ENCODE results near the gene SEMA5A. TPM values are rescaled to one million over a fixed set of nuclear protein-coding genes. Genes with fewer than 3 reads are reported as not detected.

The SEMA5A gene
- total RNA-seq, 1 donor from 2014 or later = 13.8 TPM

DNA sequence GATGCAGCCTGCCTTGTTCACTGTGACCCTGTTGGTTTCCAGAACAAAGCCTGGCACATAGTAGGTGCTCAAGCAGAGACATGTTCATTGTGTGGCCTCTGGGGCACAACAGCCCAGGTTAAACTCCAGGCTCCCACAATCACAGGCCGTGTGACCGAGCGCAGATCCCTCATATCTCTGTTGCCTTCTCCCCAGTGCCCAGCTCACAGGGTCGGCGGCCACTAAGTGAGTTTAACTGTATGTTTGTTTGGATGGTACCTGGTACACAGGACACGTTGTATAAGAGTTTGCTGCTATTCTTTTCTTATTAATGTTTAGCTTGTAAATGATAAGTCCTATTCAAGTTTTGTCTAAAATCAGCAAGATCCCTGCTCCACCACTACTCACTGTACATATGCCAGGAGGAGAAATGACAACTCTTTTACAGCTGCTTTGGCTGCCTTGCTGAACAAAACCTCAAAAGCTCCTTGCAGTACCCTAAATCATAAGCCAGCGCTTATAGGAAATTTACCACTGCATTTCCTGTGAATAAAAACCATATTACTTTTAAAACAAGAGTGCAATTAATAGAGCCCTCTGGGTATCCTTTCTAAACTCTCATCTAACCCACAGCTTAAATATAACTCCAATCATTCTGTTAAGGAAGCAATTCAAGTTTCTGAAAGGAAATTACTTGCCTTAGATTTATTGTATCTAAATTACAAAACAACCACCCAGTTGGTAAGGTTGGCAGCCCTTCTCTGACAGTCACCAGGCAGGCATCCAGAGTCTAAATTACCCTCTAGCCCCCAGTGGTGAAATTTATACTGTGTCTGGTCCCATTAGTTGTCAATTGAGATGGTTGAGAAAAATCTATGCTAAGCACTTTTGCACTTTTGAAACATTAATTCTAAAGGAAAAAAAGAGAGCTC, 379.4 kb downstream of the SEMA5A start:
- DNase-seq (ENCODE audit: low read depth) (no peak), FAIRE-seq (no peak)
- no peaks in the 10 kb centered on the region for H3K27me3 Mint-ChIP-seq (ENCODE audit: low read depth, unreplicated experiment)
- no peaks in the 10 kb centered on the region for H3K36me3 ChIP-seq (ENCODE audit: insufficient read depth, low read length)
- no peak overlapping the region for H2AFZ ChIP-seq (ENCODE audit: low read depth, low read length)
- no peaks in the 10 kb centered on the region for H3K36me3 Mint-ChIP-seq (ENCODE audit: low read depth, unreplicated experiment)
- TF ChIP-seq EZH2 (IDR thresholded peaks at IDR 0.05; ENCODE audit: insufficient read depth, low read length) = no peak
- TF ChIP-seq, protein P1, sequence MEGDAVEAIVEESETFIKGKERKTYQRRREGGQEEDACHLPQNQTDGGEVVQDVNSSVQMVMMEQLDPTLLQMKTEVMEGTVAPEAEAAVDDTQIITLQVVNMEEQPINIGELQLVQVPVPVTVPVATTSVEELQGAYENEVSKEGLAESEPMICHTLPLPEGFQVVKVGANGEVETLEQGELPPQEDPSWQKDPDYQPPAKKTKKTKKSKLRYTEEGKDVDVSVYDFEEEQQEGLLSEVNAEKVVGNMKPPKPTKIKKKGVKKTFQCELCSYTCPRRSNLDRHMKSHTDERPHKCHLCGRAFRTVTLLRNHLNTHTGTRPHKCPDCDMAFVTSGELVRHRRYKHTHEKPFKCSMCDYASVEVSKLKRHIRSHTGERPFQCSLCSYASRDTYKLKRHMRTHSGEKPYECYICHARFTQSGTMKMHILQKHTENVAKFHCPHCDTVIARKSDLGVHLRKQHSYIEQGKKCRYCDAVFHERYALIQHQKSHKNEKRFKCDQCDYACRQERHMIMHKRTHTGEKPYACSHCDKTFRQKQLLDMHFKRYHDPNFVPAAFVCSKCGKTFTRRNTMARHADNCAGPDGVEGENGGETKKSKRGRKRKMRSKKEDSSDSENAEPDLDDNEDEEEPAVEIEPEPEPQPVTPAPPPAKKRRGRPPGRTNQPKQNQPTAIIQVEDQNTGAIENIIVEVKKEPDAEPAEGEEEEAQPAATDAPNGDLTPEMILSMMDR (IDR thresholded peaks at IDR 0.05; ENCODE audit: insufficient read depth, low read depth, low read length) = no peak
- no peak overlapping the region for H3K27ac Mint-ChIP-seq (ENCODE audit: unreplicated experiment)
- H3K9me3 Mint-ChIP-seq (ENCODE audit: unreplicated experiment) = no peaks in the 10 kb centered on the region
- no peaks in the 10 kb centered on the region for H3K4me1 Mint-ChIP-seq (ENCODE audit: low read depth, unreplicated experiment)
- H3K4me3 Mint-ChIP-seq (ENCODE audit: unreplicated experiment) = no peak overlapping the region
- no peak overlapping the region for H3K9ac ChIP-seq (ENCODE audit: low read length)
- H3K27me3 ChIP-seq (ENCODE audit: insufficient read depth, low read length) = no peaks in the 10 kb centered on the region
- H3K4me1 ChIP-seq (ENCODE audit: insufficient read depth, low read length) = no peaks in the 10 kb centered on the region
- H3K27ac ChIP-seq (ENCODE audit: low read depth, low read length) = no peak overlapping the region
- H3K9me3 ChIP-seq (ENCODE audit: insufficient read depth, low read depth, low read length) = no peaks in the 10 kb centered on the region
- H4K20me1 ChIP-seq (ENCODE audit: insufficient read depth, low read length) = no peaks in the 10 kb centered on the region
- H3K4me3 ChIP-seq (ENCODE audit: insufficient read depth, low read depth, low read length) = no peak overlapping the region
- H3K4me2 ChIP-seq (ENCODE audit: low read length) = no peak overlapping the region
- no peaks in the 10 kb centered on the region for H3K79me2 ChIP-seq (ENCODE audit: insufficient read depth, low read length)

DNA sequence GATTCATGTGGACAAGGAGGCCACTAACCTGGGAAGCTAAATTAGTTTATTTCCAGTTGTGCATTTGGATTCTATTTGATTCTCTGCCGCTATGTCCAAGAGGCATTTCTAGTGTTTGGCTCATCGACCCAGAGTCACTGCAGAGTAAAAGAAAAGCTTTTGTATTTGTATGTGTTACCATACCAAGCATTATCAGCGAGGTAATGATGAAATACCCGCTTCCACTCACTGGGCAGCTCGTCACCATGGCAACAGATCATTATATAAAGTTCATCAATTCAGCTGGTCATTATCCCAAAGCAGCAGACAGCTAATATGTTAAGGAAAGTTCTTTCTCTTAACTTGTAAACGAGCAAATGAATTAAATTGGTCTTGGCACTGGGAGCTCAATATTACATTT, 380.3 kb downstream of the SEMA5A start:
- Histone ChIP-seq H3K27me3 (ENCODE audit: insufficient read depth, low read length) (no peaks in the 10 kb centered on the region), H3K4me3 (ENCODE audit: insufficient read depth, low read depth, low read length) (no peak overlapping the region), H3K4me1 (ENCODE audit: insufficient read depth, low read length) (no peaks in the 10 kb centered on the region), H4K20me1 (ENCODE audit: insufficient read depth, low read length) (no peaks in the 10 kb centered on the region), H3K36me3 (ENCODE audit: insufficient read depth, low read length) (no peaks in the 10 kb centered on the region), H3K4me2 (ENCODE audit: low read length) (no peak overlapping the region), H3K9ac (ENCODE audit: low read length) (no peak overlapping the region), H3K27ac (ENCODE audit: low read depth, low read length) (no peak overlapping the region), H3K79me2 (ENCODE audit: insufficient read depth, low read length) (no peaks in the 10 kb centered on the region), H2AFZ (ENCODE audit: low read depth, low read length) (no peak overlapping the region), H3K9me3 (ENCODE audit: insufficient read depth, low read depth, low read length) (no peaks in the 10 kb centered on the region)
- Mint-ChIP-seq H3K4me1 (ENCODE audit: low read depth, unreplicated experiment) (no peaks in the 10 kb centered on the region), H3K9me3 (ENCODE audit: unreplicated experiment) (no peaks in the 10 kb centered on the region), H3K27ac (ENCODE audit: unreplicated experiment) (no peak overlapping the region), H3K27me3 (ENCODE audit: low read depth, unreplicated experiment) (no peaks in the 10 kb centered on the region), H3K4me3 (ENCODE audit: unreplicated experiment) (no peak overlapping the region), H3K36me3 (ENCODE audit: low read depth, unreplicated experiment) (no peaks in the 10 kb centered on the region)
- FAIRE-seq (no peak), DNase-seq (ENCODE audit: low read depth) (peak; percentile 8)
- TF ChIP-seq, protein P1 (IDR thresholded peaks at IDR 0.05; ENCODE audit: insufficient read depth, low read depth, low read length) = no peak
- TF ChIP-seq EZH2 (IDR thresholded peaks at IDR 0.05; ENCODE audit: insufficient read depth, low read length) = no peak

DNA sequence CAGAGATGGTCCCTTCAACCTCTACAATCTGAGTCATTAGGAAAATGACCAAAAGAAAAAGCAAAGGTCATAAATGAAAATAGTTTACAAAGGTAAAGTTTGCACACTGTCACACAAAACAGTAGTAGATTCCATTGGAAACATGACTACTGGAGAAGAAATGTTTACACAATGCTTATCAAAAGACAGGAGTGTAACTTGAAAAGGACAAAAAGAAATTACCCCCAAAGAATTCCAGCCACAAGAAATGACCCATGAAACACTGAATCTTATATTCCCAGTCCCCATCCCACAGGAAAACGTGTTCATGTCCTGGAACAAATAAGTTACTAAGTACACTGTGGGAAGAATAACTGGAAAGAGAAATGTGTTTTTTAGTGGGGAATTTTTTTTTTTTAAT, 385.1 kb downstream of the SEMA5A start:
- H3K4me3 ChIP-seq (ENCODE audit: insufficient read depth, low read depth, low read length) = no peak overlapping the region
- H3K4me1 ChIP-seq (ENCODE audit: insufficient read depth, low read length) = no peaks in the 10 kb centered on the region
- H3K79me2 ChIP-seq (ENCODE audit: insufficient read depth, low read length) = no peaks in the 10 kb centered on the region
- H3K36me3 Mint-ChIP-seq (ENCODE audit: low read depth, unreplicated experiment) = no peaks in the 10 kb centered on the region
- H3K27me3 Mint-ChIP-seq (ENCODE audit: low read depth, unreplicated experiment) = no peaks in the 10 kb centered on the region
- FAIRE-seq (no peak), DNase-seq (ENCODE audit: low read depth) (no peak)
- no peak overlapping the region for H3K4me2 ChIP-seq (ENCODE audit: low read length)
- H3K9me3 Mint-ChIP-seq (ENCODE audit: unreplicated experiment) = no peaks in the 10 kb centered on the region
- TF ChIP-seq EZH2 (IDR thresholded peaks at IDR 0.05; ENCODE audit: insufficient read depth, low read length) = no peak
- TF ChIP-seq, protein P1 (IDR thresholded peaks at IDR 0.05; ENCODE audit: insufficient read depth, low read depth, low read length) = no peak
- no peaks in the 10 kb centered on the region for H3K36me3 ChIP-seq (ENCODE audit: insufficient read depth, low read length)
- no peaks in the 10 kb centered on the region for H3K27me3 ChIP-seq (ENCODE audit: insufficient read depth, low read length)
- no peaks in the 10 kb centered on the region for H3K9me3 ChIP-seq (ENCODE audit: insufficient read depth, low read depth, low read length)
- no peak overlapping the region for H3K9ac ChIP-seq (ENCODE audit: low read length)
- H3K4me3 Mint-ChIP-seq (ENCODE audit: unreplicated experiment) = no peak overlapping the region
- H3K4me1 Mint-ChIP-seq (ENCODE audit: low read depth, unreplicated experiment) = no peaks in the 10 kb centered on the region
- H3K27ac ChIP-seq (ENCODE audit: low read depth, low read length) = no peak overlapping the region
- no peak overlapping the region for H2AFZ ChIP-seq (ENCODE audit: low read depth, low read length)
- H3K27ac Mint-ChIP-seq (ENCODE audit: unreplicated experiment) = no peak overlapping the region
- no peaks in the 10 kb centered on the region for H4K20me1 ChIP-seq (ENCODE audit: insufficient read depth, low read length)

Data from astrocyte (in vitro differentiated cells and primary cell).